HT1080 (cell line): Measurements from ENCODE around the gene OR2A2. TPM values are rescaled to one million over a fixed set of nuclear protein-coding genes. Genes with fewer than 3 reads are reported as not detected.

Source experiments
- DNase-seq: peaks from one replicate; pipeline ENCODE4 v3.0.0-alpha.2; 2015; ENCODE audit warnings: low read depth
- small RNA-seq: library from RNA; depleted of rRNA; stranded (forward); fragments of <200 nt; gene quantifications from one replicate; pipeline ENCODE3, GENCODE V24; 2014
- total RNA-seq: library from RNA; depleted of rRNA; stranded (reverse); fragments of >200 nt; shearing (Covaris generic); gene quantifications from 2 replicates; pipeline ENCODE4 v1.2.3, GENCODE V29; 2014; rRNA removed

Gene OR2A2
- total RNA-seq, 1 experiment from 2014 or later = not detected

GRCh38 chr7:144137501-144137900 lies 28.1 kb downstream of the OR2A2 start:
- no peak for DNase-seq

GRCh38 chr7:144142187-144142586 lies 32.8 kb downstream of the OR2A2 start:
- DNase-seq = no peak

GRCh38 chr7:144144426-144144825 lies 35.0 kb downstream of the OR2A2 start:
- no peak for DNase-seq

DNA sequence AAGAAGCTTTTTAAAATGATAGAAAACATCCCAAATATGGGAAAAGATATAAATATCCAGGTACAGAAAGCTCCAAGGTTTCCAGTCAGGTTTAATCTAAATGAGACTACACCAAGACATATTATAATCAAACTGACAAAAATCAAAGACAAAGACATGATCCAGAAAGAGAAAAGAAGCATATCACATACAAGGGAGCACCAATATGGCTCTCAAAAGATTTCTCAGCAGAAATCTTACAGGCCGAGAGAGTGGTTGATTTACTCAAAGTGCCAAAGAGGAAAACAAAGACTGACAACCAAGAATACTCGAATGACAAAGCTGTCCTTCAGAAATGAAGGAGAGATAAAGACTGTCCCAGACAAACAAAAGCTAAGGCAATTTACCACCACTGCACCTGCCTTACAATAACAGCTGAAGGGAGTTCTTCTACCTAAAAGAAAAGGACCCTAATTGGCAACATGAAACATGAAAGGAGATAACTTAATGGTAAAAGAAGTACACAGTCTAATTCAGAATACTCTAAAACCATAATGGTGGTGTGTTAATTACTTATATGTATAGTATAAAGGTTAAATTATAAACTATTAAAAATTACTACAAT lies 38.9 kb downstream of the OR2A2 start:
- DNase-seq = no peak

DNA sequence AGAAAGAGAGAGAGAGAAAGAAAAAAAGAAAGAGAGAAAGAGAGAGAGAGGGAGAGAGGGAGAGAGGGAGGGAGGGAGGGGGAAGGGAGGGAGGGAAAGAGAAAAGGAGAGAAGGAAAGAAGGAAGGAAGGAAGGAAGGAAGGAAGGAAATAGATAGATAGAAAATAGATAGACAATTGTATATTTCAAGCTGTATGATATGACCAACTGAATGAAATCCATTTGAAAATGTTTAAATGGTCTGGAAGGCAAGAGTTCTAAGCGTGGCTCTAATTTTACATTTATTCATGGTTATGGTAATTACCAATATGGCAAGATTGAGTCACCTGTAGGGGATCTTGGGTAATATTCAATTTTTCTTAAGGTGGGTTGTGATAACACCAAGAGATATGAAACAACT lies 49.5 kb downstream of the OR2A2 start:
- DNase-seq = no peak

Small RNA genes within 50 kb of the gene (small RNA-seq; reads per million reads assigned to genes)
- not detected for gene OR2A41P

Other genes with a start within 250 kb of the OR2A2 start
- 15.6 and 16.7 TPM in 2 replicates for gene TCAF1, start 207.4 kb upstream of the OR2A2 start, total RNA-seq
- not detected in 2 replicates for gene OR2F2, start 174.3 kb upstream of the OR2A2 start, total RNA-seq
- gene OR2F1, start 154.7 kb upstream of the OR2A2 start, total RNA-seq = not detected in 2 replicates
- not detected in 2 replicates for gene OR6B1, start 109.3 kb upstream of the OR2A2 start, total RNA-seq
- gene OR2A5, start 60.6 kb upstream of the OR2A2 start, total RNA-seq = not detected in 2 replicates
- not detected in 2 replicates for gene OR2A25, start 39.8 kb upstream of the OR2A2 start, total RNA-seq
- not detected in 2 replicates for gene OR2A12, start 23.3 kb upstream of the OR2A2 start, total RNA-seq
- gene OR2A14, start 13.6 kb downstream of the OR2A2 start, total RNA-seq = not detected in 2 replicates
- gene CTAGE4, start 73.9 kb downstream of the OR2A2 start, total RNA-seq = 0.14 and 0.17 TPM in 2 replicates
- gene ARHGEF35, start 86.2 kb downstream of the OR2A2 start, total RNA-seq = 0.11 TPM in 1 of 2 replicates, not detected in the other
- gene OR2A42, start 130.0 kb downstream of the OR2A2 start, total RNA-seq = not detected in 2 replicates
- not detected in 2 replicates for gene OR2A7, start 155.2 kb downstream of the OR2A2 start, total RNA-seq
- not detected in 2 replicates for gene CTAGE8, start 159.7 kb downstream of the OR2A2 start, total RNA-seq
- not detected in 2 replicates for gene OR2A1, start 202.8 kb downstream of the OR2A2 start, total RNA-seq
- gene ARHGEF5, start 245.8 kb downstream of the OR2A2 start, total RNA-seq = 1.0 and 2.5 TPM in 2 replicates